ENCODE data around the gene RAB43.

Gene RAB43

DNA sequence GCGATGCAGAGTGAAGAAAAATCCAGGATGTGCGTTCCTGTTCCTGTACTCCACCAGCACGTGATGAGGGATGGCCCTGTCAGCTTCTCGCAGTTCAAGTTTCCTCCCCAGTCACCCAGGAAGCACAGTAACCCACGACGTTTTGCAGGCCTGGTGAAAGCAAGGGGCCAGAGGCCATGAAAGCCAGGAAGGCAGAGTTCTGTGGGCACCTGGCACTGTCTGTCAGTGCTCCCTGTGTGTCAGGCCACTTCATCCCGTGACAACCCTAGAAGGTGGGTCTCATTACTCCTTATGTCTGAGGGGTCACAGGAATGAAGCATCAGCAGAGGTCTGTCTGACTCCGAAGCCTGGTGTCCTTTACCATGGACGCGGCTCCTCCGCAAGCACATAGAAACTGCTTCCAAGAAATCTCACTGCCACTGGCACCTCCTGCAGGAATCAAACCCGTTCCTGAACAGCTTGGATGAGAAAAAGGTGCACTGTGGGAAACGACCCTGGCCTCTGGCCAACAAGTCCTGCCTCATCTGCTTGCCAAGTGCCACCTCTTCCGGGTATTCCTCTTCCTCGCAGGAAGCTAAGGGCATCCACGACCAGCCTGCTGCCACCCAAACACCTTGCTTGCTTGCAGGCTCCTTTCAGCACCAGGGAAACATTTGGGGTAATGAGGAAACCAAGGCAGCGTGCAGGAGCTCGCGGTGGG is 14.6 kb downstream of the RAB43 start:
- no peak overlapping the region for H3K27ac ChIP-seq (ENCODE audit: low read depth, low read length)
- H4K12ac ChIP-seq (ENCODE audit: low read depth, low read length): no peak overlapping the region
- H2BK120ac ChIP-seq (ENCODE audit: insufficient read depth, low read length, poor library complexity): no peak overlapping the region
- no peak overlapping the region for H4K91ac ChIP-seq (ENCODE audit: low read depth, low read length)
- H3K4ac ChIP-seq (ENCODE audit: low read depth, low read length): no peak overlapping the region
- H3K79me2 ChIP-seq (ENCODE audit: control insufficient read depth, insufficient read depth, low read length, poor library complexity): no peaks in the 10 kb centered on the region
- H4K8ac ChIP-seq (ENCODE audit: low read depth, low read length): no peak overlapping the region
- no peak overlapping the region for H3K9ac ChIP-seq (ENCODE audit: low read length)
- H2AFZ ChIP-seq (ENCODE audit: insufficient read depth, low read length, poor library complexity): no peak overlapping the region
- H2BK5ac ChIP-seq (ENCODE audit: low read depth, low read length, poor library complexity): no peak overlapping the region
- H2AK5ac ChIP-seq (ENCODE audit: low read length): no peak overlapping the region
- H3K4me1 ChIP-seq (ENCODE audit: control insufficient read depth in 1 of 2, insufficient read depth in 2 of 2, low read length in 2 of 2): no peaks in the 10 kb centered on the region
- no peak overlapping the region for H3K4me3 ChIP-seq (ENCODE audit: low read depth, low read length)
- no peaks in the 10 kb centered on the region for H3K79me1 ChIP-seq (ENCODE audit: low read length)
- DNase-seq: no peak
- no peak overlapping the region for H3K23ac ChIP-seq (ENCODE audit: low read length)
- no peak overlapping the region for H3K18ac ChIP-seq (ENCODE audit: low read length)
- no peaks in the 10 kb centered on the region for H3K27me3 ChIP-seq (ENCODE audit: insufficient read depth, low read length)
- peaks cover 9 to 17% of the 10 kb centered on the region in 2 experiments for H3K36me3 ChIP-seq (ENCODE audit: control insufficient read depth in 1 of 2, insufficient read depth in 2 of 2, low read length in 2 of 2)
- no CpG with 5 or more reads among the region's 19 CpGs for WGBS (ENCODE audit: extremely low coverage, insufficient coverage, insufficient read length)
- no peaks in the 10 kb centered on the region for H3K9me3 ChIP-seq (ENCODE audit: insufficient read depth, low read depth, low read length)
- H2BK12ac ChIP-seq (ENCODE audit: low read length): no peak overlapping the region
- H3K4me2 ChIP-seq (ENCODE audit: low read length): no peak overlapping the region
- no peak overlapping the region for H3K14ac ChIP-seq (ENCODE audit: low read length)

DNA sequence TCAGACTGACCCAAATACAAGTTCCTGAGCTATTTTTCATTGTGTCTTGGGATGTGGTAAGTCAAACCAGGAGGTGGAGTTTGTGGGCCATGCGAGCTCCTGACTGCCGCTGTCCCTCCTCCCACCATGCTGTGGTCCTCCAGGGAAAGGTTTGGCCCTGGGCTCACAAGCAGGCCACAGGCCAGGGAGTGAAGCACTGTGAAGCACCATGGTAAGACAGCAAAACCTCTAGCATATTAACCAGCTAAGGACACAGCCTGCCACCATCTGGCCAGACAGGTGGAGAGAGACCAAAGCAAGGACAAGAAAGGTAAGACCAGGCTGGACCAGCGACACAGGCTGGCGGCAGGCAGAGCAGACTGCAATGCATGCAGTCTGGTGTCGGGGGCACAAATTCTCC is 15.3 kb downstream of the RAB43 start:
- H3K36me3 ChIP-seq (ENCODE audit: control insufficient read depth in 1 of 2, insufficient read depth in 2 of 2, low read length in 2 of 2): peaks cover 7 to 18% of the 10 kb centered on the region in 2 experiments
- no peak overlapping the region for H4K8ac ChIP-seq (ENCODE audit: low read depth, low read length)
- peak overlapping the region; percentile 21 for H3K18ac ChIP-seq (ENCODE audit: low read length)
- H2AK5ac ChIP-seq (ENCODE audit: low read length): no peak overlapping the region
- no peaks in the 10 kb centered on the region for H3K79me2 ChIP-seq (ENCODE audit: control insufficient read depth, insufficient read depth, low read length, poor library complexity)
- no peak overlapping the region for H3K4ac ChIP-seq (ENCODE audit: low read depth, low read length)
- H4K91ac ChIP-seq (ENCODE audit: low read depth, low read length): no peak overlapping the region
- no peak overlapping the region for H4K12ac ChIP-seq (ENCODE audit: low read depth, low read length)
- no peak for DNase-seq
- no peak overlapping the region for H2BK12ac ChIP-seq (ENCODE audit: low read length)
- H3K9me3 ChIP-seq (ENCODE audit: insufficient read depth, low read depth, low read length): no peaks in the 10 kb centered on the region
- H3K27me3 ChIP-seq (ENCODE audit: insufficient read depth, low read length): no peaks in the 10 kb centered on the region
- no peak overlapping the region for H3K14ac ChIP-seq (ENCODE audit: low read length)
- no peak overlapping the region for H3K4me2 ChIP-seq (ENCODE audit: low read length)
- H3K4me3 ChIP-seq (ENCODE audit: low read depth, low read length): no peak overlapping the region
- no peak overlapping the region for H2BK120ac ChIP-seq (ENCODE audit: insufficient read depth, low read length, poor library complexity)
- H3K23ac ChIP-seq (ENCODE audit: low read length): no peak overlapping the region
- H3K79me1 ChIP-seq (ENCODE audit: low read length): no peaks in the 10 kb centered on the region
- H2AFZ ChIP-seq (ENCODE audit: insufficient read depth, low read length, poor library complexity): no peak overlapping the region
- no peak overlapping the region for H3K27ac ChIP-seq (ENCODE audit: low read depth, low read length)
- no peak overlapping the region for H2BK5ac ChIP-seq (ENCODE audit: low read depth, low read length, poor library complexity)
- no peak overlapping the region for H3K9ac ChIP-seq (ENCODE audit: low read length)
- H3K4me1 ChIP-seq (ENCODE audit: control insufficient read depth in 1 of 2, insufficient read depth in 2 of 2, low read length in 2 of 2): no peaks in the 10 kb centered on the region
- no CpG with 5 or more reads among the region's 5 CpGs for WGBS (ENCODE audit: extremely low coverage, insufficient coverage, insufficient read length)

GRCh38 chr3:129105862-129106261 is 15.7 kb downstream of the RAB43 start:
- Histone ChIP-seq H3K4ac (ENCODE audit: low read depth, low read length) (no peak overlapping the region), H3K23ac (ENCODE audit: low read length) (no peak overlapping the region), H3K18ac (ENCODE audit: low read length) (no peak overlapping the region), H3K9ac (ENCODE audit: low read length) (no peak overlapping the region), H2BK5ac (ENCODE audit: low read depth, low read length, poor library complexity) (no peak overlapping the region), H2BK120ac (ENCODE audit: insufficient read depth, low read length, poor library complexity) (no peak overlapping the region), H3K36me3 (ENCODE audit: control insufficient read depth in 1 of 2, insufficient read depth in 2 of 2, low read length in 2 of 2) (peaks cover 6 to 18% of the 10 kb centered on the region in 2 experiments), H4K12ac (ENCODE audit: low read depth, low read length) (no peak overlapping the region), H3K79me2 (ENCODE audit: control insufficient read depth, insufficient read depth, low read length, poor library complexity) (no peaks in the 10 kb centered on the region), H2BK12ac (ENCODE audit: low read length) (no peak overlapping the region), H3K27ac (ENCODE audit: low read depth, low read length) (no peak overlapping the region), H3K4me2 (ENCODE audit: low read length) (no peak overlapping the region), H3K14ac (ENCODE audit: low read length) (no peak overlapping the region), H3K4me3 (ENCODE audit: low read depth, low read length) (no peak overlapping the region), H3K9me3 (ENCODE audit: insufficient read depth, low read depth, low read length) (no peaks in the 10 kb centered on the region), H3K27me3 (ENCODE audit: insufficient read depth, low read length) (no peaks in the 10 kb centered on the region), H3K79me1 (ENCODE audit: low read length) (no peaks in the 10 kb centered on the region), H2AFZ (ENCODE audit: insufficient read depth, low read length, poor library complexity) (no peak overlapping the region), H4K8ac (ENCODE audit: low read depth, low read length) (no peak overlapping the region), H2AK5ac (ENCODE audit: low read length) (no peak overlapping the region), H3K4me1 (ENCODE audit: control insufficient read depth in 1 of 2, insufficient read depth in 2 of 2, low read length in 2 of 2) (no peaks in the 10 kb centered on the region), H4K91ac (ENCODE audit: low read depth, low read length) (no peak overlapping the region)
- no peak for DNase-seq
- WGBS (ENCODE audit: extremely low coverage, insufficient coverage, insufficient read length): no CpG with 5 or more reads among the region's 4 CpGs

- H3K18ac ChIP-seq (ENCODE audit: low read length): no peak overlapping the region
- H4K91ac ChIP-seq (ENCODE audit: low read depth, low read length): no peak overlapping the region
- H2BK12ac ChIP-seq (ENCODE audit: low read length): no peak overlapping the region
- no peaks in the 10 kb centered on the region for H3K79me1 ChIP-seq (ENCODE audit: low read length)
- H3K9ac ChIP-seq (ENCODE audit: low read length): no peak overlapping the region
- no peak overlapping the region for H3K23ac ChIP-seq (ENCODE audit: low read length)
- no peak overlapping the region for H2BK5ac ChIP-seq (ENCODE audit: low read depth, low read length, poor library complexity)
- no peak overlapping the region for H2AK5ac ChIP-seq (ENCODE audit: low read length)
- no peak overlapping the region for H3K4me3 ChIP-seq (ENCODE audit: low read depth, low read length)
- H3K4me2 ChIP-seq (ENCODE audit: low read length): no peak overlapping the region
- no peak overlapping the region for H2BK120ac ChIP-seq (ENCODE audit: insufficient read depth, low read length, poor library complexity)
- no peak overlapping the region for H3K27ac ChIP-seq (ENCODE audit: low read depth, low read length)
- H4K8ac ChIP-seq (ENCODE audit: low read depth, low read length): no peak overlapping the region
- no peaks in the 10 kb centered on the region for H3K79me2 ChIP-seq (ENCODE audit: control insufficient read depth, insufficient read depth, low read length, poor library complexity)
- no peak overlapping the region for H2AFZ ChIP-seq (ENCODE audit: insufficient read depth, low read length, poor library complexity)
- H3K36me3 ChIP-seq (ENCODE audit: control insufficient read depth in 1 of 2, insufficient read depth in 2 of 2, low read length in 2 of 2): peaks cover 6 to 18% of the 10 kb centered on the region in 2 experiments
- H3K9me3 ChIP-seq (ENCODE audit: insufficient read depth, low read depth, low read length): no peaks in the 10 kb centered on the region
- H3K4ac ChIP-seq (ENCODE audit: low read depth, low read length): no peak overlapping the region
- DNase-seq: no peak
- WGBS (ENCODE audit: extremely low coverage, insufficient coverage, insufficient read length): no CpG with 5 or more reads among the region's 6 CpGs
- H3K27me3 ChIP-seq (ENCODE audit: insufficient read depth, low read length): no peaks in the 10 kb centered on the region
- no peak overlapping the region for H4K12ac ChIP-seq (ENCODE audit: low read depth, low read length)
- H3K14ac ChIP-seq (ENCODE audit: low read length): no peak overlapping the region
- H3K4me1 ChIP-seq (ENCODE audit: control insufficient read depth in 1 of 2, insufficient read depth in 2 of 2, low read length in 2 of 2): no peaks in the 10 kb centered on the region
Observed at GRCh38 chr3:129104498-129105079, 17.0 kb downstream of the RAB43 start.

Measured in trophoblast cell (in vitro differentiated cells and primary cell).